ENCODE data around the gene PGAP6. TPM values are rescaled to one million over a fixed set of nuclear protein-coding genes. Genes with fewer than 3 reads are reported as not detected.
"Not testable (repeated sequence)": the region's sequence is repeated elsewhere in the genome, so short reads cannot be mapped to it uniquely, and the experiment has no call there.

PGAP6 gene
- polyA plus RNA-seq, 12 donors = 18.0 to 38.6 (median 23.1) TPM; not detected in 1

- no peak for DNase-seq
Observed at GRCh38 chr16:369866-370436, 11.8 kb downstream of the PGAP6 start.

DNA sequence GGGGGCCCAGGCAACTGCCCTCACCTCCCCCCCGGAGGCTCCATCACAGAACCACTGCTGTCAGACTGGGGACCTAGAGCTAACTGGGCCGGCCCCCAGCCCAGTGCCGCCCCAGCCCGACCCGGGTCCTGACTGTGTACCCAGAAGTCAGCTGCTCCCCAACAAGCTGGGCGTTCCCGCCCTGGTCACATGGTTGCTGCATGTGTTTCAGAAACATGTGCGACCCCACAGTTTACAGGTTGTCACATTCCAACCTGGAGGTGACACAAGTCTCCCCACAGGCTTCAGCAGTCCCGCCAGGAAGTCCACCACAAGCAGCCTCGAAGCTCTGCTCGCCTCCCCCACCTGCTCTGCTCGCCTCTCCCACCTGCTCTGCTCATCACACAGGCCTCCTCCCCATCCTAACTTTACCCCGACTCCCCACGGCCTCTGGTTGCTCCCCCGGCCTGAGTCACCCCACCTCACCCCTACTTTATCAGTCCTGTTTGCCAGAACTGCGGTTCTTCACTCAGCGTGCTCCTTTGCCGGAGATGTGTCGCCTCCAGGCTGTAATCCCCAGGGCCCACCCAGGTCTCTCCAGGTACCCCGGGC lies 12.4 kb downstream of the PGAP6 start:
- DNase-seq = no peak

GRCh38 chr16:368388-369158 lies 13.2 kb downstream of the PGAP6 start:
- no peak for DNase-seq

DNA sequence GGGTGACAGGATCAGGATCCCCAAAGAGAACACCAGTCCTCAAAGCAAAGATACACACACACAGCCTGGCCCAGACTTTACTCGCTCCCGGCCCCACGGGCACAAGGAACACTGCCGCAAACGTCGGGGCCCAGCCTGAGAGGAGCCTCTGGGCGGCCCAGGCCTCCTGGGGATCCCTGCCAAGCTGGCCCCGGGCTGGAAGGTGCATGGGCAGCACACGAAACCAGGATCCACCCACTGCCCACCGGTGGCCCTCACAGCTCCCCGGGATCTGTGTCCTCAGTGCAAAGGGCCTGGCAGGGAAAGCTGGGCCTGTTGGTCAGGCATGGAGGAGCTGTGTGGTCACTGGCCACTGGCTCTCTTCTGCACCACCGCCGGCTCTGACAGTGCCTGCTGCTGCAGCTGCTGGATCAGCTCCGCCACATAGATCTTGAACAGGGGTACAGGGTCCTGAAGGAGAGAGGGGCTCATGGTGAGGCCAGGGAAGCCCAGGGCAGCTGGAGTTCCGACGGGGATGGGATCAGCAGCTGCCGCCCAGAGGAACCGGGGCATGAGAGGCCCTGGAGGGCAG lies 14.4 kb downstream of the PGAP6 start:
- DNase-seq = no peak

GRCh38 chr16:366476-366875 lies 15.3 kb downstream of the PGAP6 start:
- DNase-seq = no peak

GRCh38 chr16:364595-365491 lies 16.9 kb downstream of the PGAP6 start:
- no peak for DNase-seq

DNA sequence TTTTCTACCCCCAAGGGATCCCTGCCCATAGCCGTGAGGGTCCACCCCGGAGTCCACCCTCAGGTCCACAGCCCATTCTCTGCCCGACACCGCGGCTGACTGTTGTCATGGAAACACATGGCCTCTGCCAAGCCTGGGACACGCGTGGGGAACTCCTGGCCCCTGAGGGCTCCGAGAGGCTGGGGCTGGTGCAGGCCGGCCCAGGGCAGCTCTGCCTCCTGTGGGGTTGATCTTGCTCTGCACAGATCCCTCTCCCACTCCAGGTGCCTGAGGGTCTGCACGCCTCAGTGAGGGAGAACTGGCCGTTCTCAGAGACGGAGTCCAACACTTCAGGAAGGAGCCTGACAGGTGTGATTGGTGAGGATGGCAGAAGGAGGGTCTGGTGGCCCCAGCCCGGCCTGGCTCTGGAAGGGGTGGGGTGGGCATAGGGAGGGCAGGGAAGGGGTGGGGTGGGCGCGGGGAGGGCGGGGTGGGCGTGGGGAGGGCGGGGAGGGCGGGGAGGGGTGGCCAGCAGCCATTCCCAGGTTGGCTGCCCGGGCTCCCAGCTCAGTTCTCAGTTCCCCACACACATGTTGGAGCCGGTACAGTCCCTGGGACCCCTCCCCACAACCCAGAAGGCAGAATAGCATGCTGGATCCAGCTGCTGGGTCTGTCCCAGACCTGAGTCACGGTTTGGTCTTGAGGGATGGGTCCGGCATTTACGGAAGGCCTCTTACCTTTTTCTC lies 17.9 kb downstream of the PGAP6 start:
- no peak for DNase-seq

DNA sequence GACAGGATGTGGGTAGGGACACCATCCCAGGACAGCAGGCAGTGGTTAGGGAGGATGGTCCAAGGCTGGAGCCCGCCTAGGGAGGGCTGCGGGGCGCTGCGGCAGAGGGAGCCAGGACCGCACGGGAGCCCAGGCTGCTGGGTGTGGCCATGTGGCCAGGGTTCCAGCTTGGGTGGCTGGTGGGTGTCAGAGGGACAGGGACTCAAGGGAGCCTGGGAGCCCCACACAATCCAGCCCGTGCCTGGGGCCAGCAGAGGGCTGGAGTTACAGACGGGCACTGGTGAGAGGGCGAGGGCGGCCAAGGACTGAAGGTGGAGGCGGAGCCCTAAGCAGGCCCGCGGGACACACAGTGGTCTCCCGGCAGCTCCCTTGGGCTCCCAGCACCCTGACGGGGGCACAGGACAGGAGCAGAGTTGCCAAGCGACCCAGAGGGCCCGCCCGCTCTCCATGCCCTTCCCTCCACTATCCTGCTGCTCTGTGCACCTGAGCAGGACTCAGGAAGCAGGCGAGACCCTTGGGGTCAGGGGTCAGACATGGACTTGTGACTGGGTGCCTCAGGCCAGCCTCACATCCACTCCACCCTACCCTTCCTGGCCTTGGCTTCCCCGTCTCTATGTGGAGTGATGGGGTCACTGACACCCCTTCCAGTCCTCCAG lies 18.5 kb downstream of the PGAP6 start:
- no peak for DNase-seq

DNA sequence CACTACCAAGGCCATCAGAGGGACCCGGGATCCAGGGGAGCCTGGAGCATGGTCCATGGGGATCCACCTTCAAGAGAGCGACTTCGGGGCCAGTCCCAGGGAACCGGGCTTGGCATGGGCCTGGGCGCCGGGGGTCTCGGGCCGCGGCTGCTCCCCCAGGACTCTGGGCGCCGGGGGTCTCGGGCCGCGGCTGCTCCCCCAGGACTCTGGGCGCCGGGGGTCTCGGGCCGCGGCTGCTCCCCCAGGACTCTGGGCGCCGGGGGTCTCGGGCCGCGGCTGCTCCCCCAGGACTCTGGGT lies 19.1 kb downstream of the PGAP6 start:
- DNase-seq = not testable (repeated sequence)

DNA sequence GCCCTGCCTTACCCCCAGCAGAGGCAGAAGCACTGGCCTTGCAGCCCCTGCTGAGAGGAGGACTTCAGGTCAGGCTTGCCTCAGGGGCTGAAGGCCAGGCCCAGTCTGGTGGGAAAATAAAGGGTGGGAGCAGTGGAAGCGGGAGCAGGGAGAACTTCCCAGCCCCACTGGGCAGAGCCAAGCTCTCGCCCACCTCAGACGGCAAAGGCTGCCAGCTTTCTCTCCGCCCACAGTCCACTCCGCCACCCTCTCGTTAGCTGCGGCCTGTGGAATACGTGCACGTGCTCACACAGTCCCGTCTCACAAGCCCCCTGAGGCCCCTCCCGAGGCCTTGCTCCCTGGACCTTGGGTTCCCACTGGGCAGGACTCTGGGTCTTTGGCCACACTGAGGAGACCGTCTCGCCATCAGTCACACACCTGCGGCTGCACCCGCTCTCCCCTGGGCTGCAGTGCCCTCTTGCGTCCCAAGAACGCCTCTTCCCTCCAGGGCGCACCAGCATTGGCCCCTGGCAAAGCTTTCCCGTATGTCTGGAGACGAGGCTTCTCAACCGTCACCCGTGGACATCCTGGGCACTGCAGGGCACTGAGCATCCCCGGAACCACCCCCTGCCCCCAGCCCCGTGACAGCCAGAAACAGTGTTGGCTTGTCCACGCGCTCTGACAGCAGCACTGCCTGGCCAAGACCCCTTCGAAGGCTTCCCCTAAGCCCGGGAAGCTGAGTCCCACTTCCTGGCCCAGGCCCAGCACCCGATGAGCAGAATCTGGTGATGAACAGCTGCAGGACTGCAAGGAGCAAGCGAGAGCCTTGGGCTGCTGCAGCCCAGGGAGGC lies 19.7 kb downstream of the PGAP6 start:
- DNase-seq = no peak

- DNase-seq = no peak
Observed at GRCh38 chr16:361341-361871, 20.4 kb downstream of the PGAP6 start.

DNA sequence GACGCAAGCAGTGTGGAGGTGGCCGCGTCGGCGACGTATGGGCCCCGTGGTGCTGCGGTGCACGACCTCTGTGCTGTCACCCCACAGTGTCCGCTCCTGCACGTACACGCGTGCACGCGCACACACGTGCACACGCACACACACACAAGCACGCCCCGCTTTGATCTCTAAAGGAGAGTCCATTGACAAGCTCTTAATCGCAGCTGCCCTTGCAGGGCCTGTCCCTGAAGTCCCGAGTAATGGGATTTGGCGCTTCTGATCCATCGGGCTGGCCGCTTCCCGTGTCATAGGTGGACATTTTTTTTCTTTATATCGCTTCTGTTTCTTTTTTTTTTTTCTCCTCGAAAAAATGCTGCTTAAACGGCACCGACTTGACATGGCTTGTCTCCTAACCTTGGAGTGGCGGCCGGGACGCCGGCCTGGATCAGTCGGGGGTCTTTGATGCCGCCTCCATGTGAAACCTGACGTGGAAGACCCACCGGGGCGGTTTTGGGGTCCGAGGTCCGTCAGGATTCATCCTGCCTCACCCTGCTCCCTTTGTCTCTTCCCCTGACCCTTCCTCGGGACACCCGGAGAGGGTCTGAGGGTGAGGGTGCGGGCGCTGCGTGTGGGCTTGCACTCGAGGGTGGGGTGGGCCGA lies 21.0 kb downstream of the PGAP6 start:
- no peak for DNase-seq

GRCh38 chr16:359871-360697 lies 21.7 kb downstream of the PGAP6 start:
- DNase-seq = no peak

DNA sequence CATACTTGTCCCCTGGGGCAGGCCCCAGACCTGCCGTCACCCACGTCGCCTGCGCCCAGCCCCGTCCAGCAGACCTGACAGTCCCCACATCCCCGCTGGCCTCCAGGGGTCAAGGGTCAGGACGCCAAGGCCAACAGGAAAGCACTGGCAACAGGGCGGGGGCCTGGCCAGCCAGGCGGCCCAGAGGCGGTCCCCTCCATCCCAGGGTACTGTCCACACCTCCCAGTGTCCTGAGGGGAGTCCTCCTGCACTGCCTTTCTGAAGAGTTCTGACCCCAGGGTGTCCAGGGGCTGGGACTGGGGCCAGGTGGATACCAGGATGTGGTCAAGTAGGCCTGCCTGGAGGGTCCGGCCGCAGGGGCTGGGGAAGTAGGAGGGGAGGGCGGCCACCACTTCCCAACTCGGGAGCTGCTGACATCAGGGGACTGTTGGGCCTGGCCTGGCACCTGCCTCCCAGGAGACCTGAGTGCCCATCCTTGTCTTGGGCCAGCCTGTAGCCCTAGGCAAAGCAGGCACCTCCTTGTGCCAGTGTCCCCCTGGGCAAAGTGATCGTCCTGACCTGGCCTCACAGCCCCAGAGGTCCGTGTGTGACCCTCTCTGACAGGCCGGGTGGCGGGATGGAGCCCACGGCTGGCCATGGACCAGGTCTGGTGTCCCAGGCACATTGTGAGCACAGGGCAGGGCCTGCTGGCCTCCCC lies 22.6 kb downstream of the PGAP6 start:
- DNase-seq = no peak

- no peak for DNase-seq
Observed at GRCh38 chr16:356741-357140, 25.0 kb downstream of the PGAP6 start.

- DNase-seq = no peak
Observed at GRCh38 chr16:354971-355461, 26.8 kb downstream of the PGAP6 start.

GRCh38 chr16:354291-354881 lies 27.4 kb downstream of the PGAP6 start:
- no peak for DNase-seq
